Stomach (tissue), 9 donors: ENCODE results near the gene ADARB2. TPM values are rescaled to one million over a fixed set of nuclear protein-coding genes. Genes with fewer than 3 reads are reported as not detected.

Source experiments
- DNase-seq, 2 donors: peaks; one replicate each; pipeline versions ENCODE4 v3.0.0 to v3.0.0-alpha.2; 2013 to 2019
- H3K27ac ChIP-seq, 5 donors: fragments of 200-600 bp in 4 of 5; sonication (generic) in 4 of 5; one replicate each; pipeline ENCODE4 v1.5.1; 2013 to 2019; ENCODE audit warnings: mild to moderate bottlenecking in 1 of 5, moderate library complexity in 1 of 5
- H3K27me3 ChIP-seq, 3 donors: fragments of 200-600 bp; sonication (generic); one replicate each; pipeline ENCODE4 v1.5.1; 2017 to 2019; ENCODE audit warnings: mixed run types in 1 of 3
- H3K36me3 ChIP-seq, 4 donors: fragments of 200-600 bp; sonication (generic); 1 replicate in 3 of 4; 2 replicates in 1 of 4; pipeline ENCODE4 v1.5.1; 2016 to 2019
- H3K4me1 ChIP-seq, 4 donors: fragments of 200-600 bp; sonication (generic); one replicate each; pipeline ENCODE4 v1.5.1; 2016 to 2019
- H3K4me3 ChIP-seq, 4 donors: fragments of 200-600 bp; sonication (generic) in 3 of 4; one replicate each; pipeline ENCODE4 v1.5.1; 2016 to 2019; ENCODE audit warnings: mild to moderate bottlenecking in 1 of 4
- H3K9me3 ChIP-seq, 4 donors: fragments of 200-600 bp; sonication (generic); one replicate each; pipeline ENCODE4 v1.5.1; 2016 to 2019
- EP300 ChIP-seq: sonication (generic); formaldehyde crosslinking; IDR thresholded peaks from one replicate; pipeline ENCODE4 v1.6.1; 2017; ENCODE audit warnings: antibody characterized with exemption
- POLR2A ChIP-seq, 4 donors: fragments of 450-650 bp; IDR thresholded peaks; one replicate each; pipeline ENCODE4 v1.6.1; 2016; ENCODE audit warnings: antibody characterized with exemption in 4 of 4, control low read depth in 2 of 4, mild to moderate bottlenecking in 1 of 4, moderate library complexity in 1 of 4
- POLR2AphosphoS5 ChIP-seq, 3 donors: sonication (generic); formaldehyde crosslinking; IDR thresholded peaks; one replicate each; pipeline ENCODE4 v1.6.1; 2016; ENCODE audit warnings: antibody characterized with exemption in 3 of 3
- WGBS, 5 donors: extraction: QIAGEN DNeasy Blood & Tissue Kit in 3 of 5; methylation state at CpG; one replicate each; pipeline versions ENCODE4 v1.1.5 to v1.1.7; 2013 to 2018; 5-methylcytosine and 5-hydroxymethylcytosine counted together
- intact Hi-C: fragments of 100-400 bp; cut with DNase I; formaldehyde crosslinking; loops from one replicate; pipeline ENCODE4 v1.15.1; 2023; ENCODE audit warnings: low total_unique reads
- polyA plus RNA-seq, 3 donors: library from polyadenylated mRNA; stranded (reverse); fragments of 200-250 nt; gene quantifications; one replicate each; pipeline ENCODE4 v1.2.3, GENCODE V29; 2013
- total RNA-seq, 5 donors: library from RNA; depleted of rRNA; stranded (reverse); fragments of >200 nt; gene quantifications; one replicate each; pipeline versions ENCODE4 v1.1.0 to v1.2.3, GENCODE V29; 2014 to 2016
- TF ChIP-seq, protein P1 (sequence below), 7 experiments: fragments of 450-650 bp in 4 of 7; fragments of 200-600 bp in 3 of 7; sonication (generic) in 3 of 7; IDR thresholded peaks; one replicate each; pipeline ENCODE4 v1.5.1; 2016 to 2019; ENCODE audit warnings: antibody characterized with exemption in 7 of 7, control low read depth in 2 of 7, mild to moderate bottlenecking in 1 of 7
- donor health status: healthy with polysubstance abuse.
- donor health status: Bipolar disorder and iron deficiency.
- donor health status: healthy.

Gene ADARB2
- total and polyA plus RNA-seq, 8 donors: 0.55 to 4.1 (median 1.4) TPM; not detected in 1

GRCh38 chr10:1642600-1643160 is 94.6 kb downstream of the ADARB2 start:
- WGBS, 5 donors: 80 to 86% (median 83%) methylated on average over 8 of the region's 8 CpGs
- DNase-seq: no peak
- intact Hi-C loops: no loop called here
- Histone ChIP-seq H3K9me3 (no peaks in the 10 kb centered on the region), H3K4me3 (no peak overlapping the region), H3K36me3 (no peaks in the 10 kb centered on the region), H3K27me3 (peaks cover 0 to 35% (median 0%) of the 10 kb centered on the region in 3 donors), H3K4me1 (no peaks in the 10 kb centered on the region), H3K27ac (no peak overlapping the region)
- TF ChIP-seq EP300 (no peak), POLR2A (IDR thresholded peaks at IDR 0.05) (no peak), POLR2AphosphoS5 (IDR thresholded peaks at IDR 0.05) (no peak)
- TF ChIP-seq, protein P1, sequence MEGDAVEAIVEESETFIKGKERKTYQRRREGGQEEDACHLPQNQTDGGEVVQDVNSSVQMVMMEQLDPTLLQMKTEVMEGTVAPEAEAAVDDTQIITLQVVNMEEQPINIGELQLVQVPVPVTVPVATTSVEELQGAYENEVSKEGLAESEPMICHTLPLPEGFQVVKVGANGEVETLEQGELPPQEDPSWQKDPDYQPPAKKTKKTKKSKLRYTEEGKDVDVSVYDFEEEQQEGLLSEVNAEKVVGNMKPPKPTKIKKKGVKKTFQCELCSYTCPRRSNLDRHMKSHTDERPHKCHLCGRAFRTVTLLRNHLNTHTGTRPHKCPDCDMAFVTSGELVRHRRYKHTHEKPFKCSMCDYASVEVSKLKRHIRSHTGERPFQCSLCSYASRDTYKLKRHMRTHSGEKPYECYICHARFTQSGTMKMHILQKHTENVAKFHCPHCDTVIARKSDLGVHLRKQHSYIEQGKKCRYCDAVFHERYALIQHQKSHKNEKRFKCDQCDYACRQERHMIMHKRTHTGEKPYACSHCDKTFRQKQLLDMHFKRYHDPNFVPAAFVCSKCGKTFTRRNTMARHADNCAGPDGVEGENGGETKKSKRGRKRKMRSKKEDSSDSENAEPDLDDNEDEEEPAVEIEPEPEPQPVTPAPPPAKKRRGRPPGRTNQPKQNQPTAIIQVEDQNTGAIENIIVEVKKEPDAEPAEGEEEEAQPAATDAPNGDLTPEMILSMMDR (IDR thresholded peaks at IDR 0.05): no peak

- TF ChIP-seq EP300 (no peak), POLR2AphosphoS5 (IDR thresholded peaks at IDR 0.05) (no peak), POLR2A (IDR thresholded peaks at IDR 0.05) (no peak)
- TF ChIP-seq, protein P1 (IDR thresholded peaks at IDR 0.05): no peak
- intact Hi-C loops: no loop called here
- 59 to 75% (median 65%) methylated on average over 7 of the region's 7 CpGs for WGBS, 5 donors
Measured at GRCh38 chr10:1641402-1641801, 95.9 kb downstream of the ADARB2 start.

GRCh38 chr10:1638889-1639419 is 98.4 kb downstream of the ADARB2 start:
- H3K36me3 ChIP-seq: no peaks in the 10 kb centered on the region
- no peak overlapping the region for H3K27ac ChIP-seq
- intact Hi-C loops: no loop called here
- peaks cover 0 to 23% (median 0%) of the 10 kb centered on the region in 3 donors for H3K27me3 ChIP-seq
- no peaks in the 10 kb centered on the region for H3K4me1 ChIP-seq
- peak; percentile 31 to 34 for DNase-seq
- no peaks in the 10 kb centered on the region for H3K9me3 ChIP-seq
- TF ChIP-seq POLR2A (IDR thresholded peaks at IDR 0.05): no peak
- TF ChIP-seq POLR2AphosphoS5 (IDR thresholded peaks at IDR 0.05): no peak
- TF ChIP-seq, protein P1 (IDR thresholded peaks at IDR 0.05): no peak
- no peak for TF ChIP-seq EP300
- WGBS, 5 donors: 81 to 85% (median 83%) methylated on average over 7 of the region's 7 CpGs
- H3K4me3 ChIP-seq: no peak overlapping the region

More at GRCh38 chr10:1641402-1641801, 95.9 kb downstream of the ADARB2 start:
- DNase-seq: no peak
- no peak overlapping the region for H3K4me3 ChIP-seq
- H3K27me3 ChIP-seq: peaks cover 0 to 35% (median 0%) of the 10 kb centered on the region in 3 donors
- no peaks in the 10 kb centered on the region for H3K36me3 ChIP-seq
- H3K9me3 ChIP-seq: no peaks in the 10 kb centered on the region
- no peaks in the 10 kb centered on the region for H3K4me1 ChIP-seq
- H3K27ac ChIP-seq: no peak overlapping the region

DNA sequence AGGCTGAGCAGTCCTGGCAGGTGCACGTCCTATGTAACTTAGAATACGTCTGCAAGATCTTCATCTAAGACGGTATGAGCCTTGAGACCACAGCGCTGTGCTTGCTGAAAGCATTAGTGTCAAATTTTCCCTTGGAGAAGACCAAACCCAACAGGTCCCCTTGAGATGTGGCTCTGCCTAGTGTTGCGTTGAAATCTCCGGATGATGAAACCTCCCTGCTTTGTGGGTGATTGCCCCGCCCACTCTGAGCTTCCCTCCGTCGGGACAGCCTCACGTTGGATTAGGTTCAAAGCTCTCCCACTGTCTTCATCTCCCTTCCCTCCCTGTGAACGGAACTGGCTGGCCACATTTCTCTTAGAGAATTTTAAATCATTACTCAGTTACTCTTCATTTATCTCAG is 102.0 kb downstream of the ADARB2 start:
- Histone ChIP-seq H3K27me3 (peaks cover 0 to 13% (median 0%) of the 10 kb centered on the region in 3 donors), H3K4me1 (no peaks in the 10 kb centered on the region), H3K36me3 (no peaks in the 10 kb centered on the region), H3K4me3 (no peak overlapping the region), H3K27ac (no peak overlapping the region), H3K9me3 (no peaks in the 10 kb centered on the region)
- 57 to 65% (median 63%) methylated on average over 11 of the region's 11 CpGs for WGBS, 5 donors
- no peak for TF ChIP-seq POLR2AphosphoS5 (IDR thresholded peaks at IDR 0.05)
- TF ChIP-seq POLR2A (IDR thresholded peaks at IDR 0.05): no peak
- TF ChIP-seq, protein P1 (IDR thresholded peaks at IDR 0.05): no peak
- no peak for TF ChIP-seq EP300
- intact Hi-C loops: no loop called here
- DNase-seq: no peak
